Anterior cingulate cortex (tissue), 58 donors: ENCODE data around the gene IRF4.

ENCODE experiments used
- DNase-seq, 58 donors: peaks; one replicate each; lab custom pipeline; 2025; lab: John Stamatoyannopoulos, UW

IRF4 gene

GRCh38 chr6:391559-392440, at the start of gene IRF4:
Gene IRF4 (plus strand): TSS chr6:391752. CDS start chr6:393153, 1,401 bp downstream.
- DNase-seq, result no peak

- no peak for DNase-seq
These were observed 49.4 kb upstream of the IRF4 start for GRCh38 chr6:341914-342831.

- DNase-seq, result no peak
These were observed 48.7 kb upstream of the IRF4 start for GRCh38 chr6:342832-343179.

- no peak for DNase-seq
These were observed 48.2 kb upstream of the IRF4 start for GRCh38 chr6:343226-343935.

- DNase-seq, result no peak
These were observed 47.4 kb upstream of the IRF4 start for GRCh38 chr6:343960-344815.

- DNase-seq, result no peak
These were observed 46.7 kb upstream of the IRF4 start for GRCh38 chr6:344816-345340.

GRCh38 chr6:345747-346385, 45.7 kb upstream of the IRF4 start:
- DNase-seq, result no peak

GRCh38 chr6:346386-347030, 45.0 kb upstream of the IRF4 start:
- no peak for DNase-seq

- no peak for DNase-seq
These were observed 44.3 kb upstream of the IRF4 start for GRCh38 chr6:347232-347631.

GRCh38 chr6:347951-348859, 43.3 kb upstream of the IRF4 start:
- no peak for DNase-seq

- DNase-seq, result no peak
These were observed 42.6 kb upstream of the IRF4 start for GRCh38 chr6:348860-349396.

GRCh38 chr6:349491-349921, 42.0 kb upstream of the IRF4 start:
- no peak for DNase-seq

- no peak for DNase-seq
These were observed 41.2 kb upstream of the IRF4 start for GRCh38 chr6:350371-350770.

GRCh38 chr6:351011-351866, 40.3 kb upstream of the IRF4 start:
- DNase-seq, result no peak

- DNase-seq, result no peak
These were observed 39.7 kb upstream of the IRF4 start for GRCh38 chr6:351867-352289.

GRCh38 chr6:352474-352873, 39.1 kb upstream of the IRF4 start:
- no peak for DNase-seq
